Activated CD4-positive, CD25-positive, alpha-beta regulatory T cell treated with anti-CD3 and anti-CD28 coated beads, Interleukin-2, amount 50 U/mL, for 16 hours (primary cell): ENCODE measurements around the gene PRAMEF4.
"Not testable (repeated sequence)": the region's sequence is repeated elsewhere in the genome, so short reads cannot be mapped to it uniquely, and the experiment has no call there.

Experiments
- DNase-seq: peaks from one replicate; pipeline ENCODE4 v3.0.0-alpha.2; 2020; ENCODE audit warnings: low read depth, low spot score

PRAMEF4 gene

GRCh38 chr1:12886101-12886500 lies at the start of gene PRAMEF4:
PRAMEF4 (minus strand) TSS chr1:12886201; CDS start chr1:12883394, 2,807 bp downstream.
- DNase-seq: not testable (repeated sequence)

- DNase-seq: not testable (repeated sequence)
Measured at GRCh38 chr1:12924368-12924767, 38.4 kb upstream of the PRAMEF4 start.

GRCh38 chr1:12921749-12922148 lies 35.7 kb upstream of the PRAMEF4 start:
- not testable (repeated sequence) for DNase-seq

- DNase-seq: not testable (repeated sequence)
Measured at GRCh38 chr1:12916310-12916709, 30.3 kb upstream of the PRAMEF4 start, which contains the start of gene PRAMEF7. PRAMEF7 (plus strand) TSS chr1:12916610; CDS start chr1:12917693, 1,083 bp downstream.

- DNase-seq: not testable (repeated sequence)
Measured at GRCh38 chr1:12903793-12904572, 18.0 kb upstream of the PRAMEF4 start.

- not testable (repeated sequence) for DNase-seq
Measured at GRCh38 chr1:12899186-12899585, 13.2 kb upstream of the PRAMEF4 start.

GRCh38 chr1:12898170-12898569 lies 12.2 kb upstream of the PRAMEF4 start, which contains the start of gene PRAMEF10:
PRAMEF10 (minus strand) TSS chr1:12898270; CDS start chr1:12895847, 2,423 bp downstream.
- not testable (repeated sequence) for DNase-seq

- DNase-seq: not testable (repeated sequence)
Measured at GRCh38 chr1:12878453-12878852, 7.5 kb downstream of the PRAMEF4 start.

GRCh38 chr1:12863131-12863880 lies 22.7 kb downstream of the PRAMEF4 start:
- DNase-seq: not testable (repeated sequence)

GRCh38 chr1:12856786-12857185 lies 29.2 kb downstream of the PRAMEF4 start, which contains the start of gene PRAMEF2:
PRAMEF2 (plus strand) TSS chr1:12857086; CDS start chr1:12859010, 1,924 bp downstream.
- not testable (repeated sequence) for DNase-seq

- no peak for DNase-seq
Measured at GRCh38 chr1:12851779-12852178, 34.2 kb downstream of the PRAMEF4 start.

GRCh38 chr1:12848620-12849019 lies 37.4 kb downstream of the PRAMEF4 start, which contains the start of gene HNRNPCL1:
HNRNPCL1 (minus strand) TSS chr1:12848720; CDS start chr1:12848289, 431 bp downstream.
- not testable (repeated sequence) for DNase-seq

- DNase-seq: not testable (repeated sequence)
Measured at GRCh38 chr1:12833251-12833650, 52.8 kb downstream of the PRAMEF4 start.

GRCh38 chr1:12831310-12831709 lies 54.7 kb downstream of the PRAMEF4 start, which contains the start of gene PRAMEF11:
PRAMEF11 (minus strand) TSS chr1:12831410; CDS start chr1:12828789, 2,621 bp downstream.
- not testable (repeated sequence) for DNase-seq
